Activated CD8-positive, alpha-beta memory T cell treated with anti-CD3 and anti-CD28 coated beads, Interleukin-2, amount 10 ng/mL, durations not matched to agents 7 days and 5 days (primary cell): ENCODE data around the gene PRDM16. TPM values are rescaled to one million over a fixed set of nuclear protein-coding genes. Genes with fewer than 3 reads are reported as not detected.

Experiments
- ATAC-seq: fragments of 150-1000 bp; cut with Tn5 transposase; one replicate; pipeline ENCODE4 v1.10.0; 2021; ENCODE audit warnings: moderate library complexity
- CTCF ChIA-PET: fragments of 350-600 bp; sonication (Branson Sonifier 250); formaldehyde crosslinking; loops from one replicate; lab custom pipeline; 2021; ENCODE audit warnings: antibody characterized with exemption; lab: Charles Lee
- DNase-seq: peaks from one replicate; pipeline ENCODE4 v3.0.0-alpha.2; 2020
- H3K27ac Mint-ChIP-seq: one replicate; pipeline ENCODE4 v1.8.0; 2021; ENCODE audit warnings: mild to moderate bottlenecking, mixed read lengths
- H3K27me3 Mint-ChIP-seq: one replicate; pipeline ENCODE4 v1.8.0; 2021; ENCODE audit warnings: mixed read lengths
- H3K36me3 Mint-ChIP-seq: one replicate; pipeline ENCODE4 v1.8.0; 2021; ENCODE audit warnings: mild to moderate bottlenecking, mixed read lengths
- H3K4me1 Mint-ChIP-seq: one replicate; pipeline ENCODE4 v1.8.0; 2021; ENCODE audit warnings: mixed read lengths
- H3K4me3 Mint-ChIP-seq: one replicate; pipeline ENCODE4 v1.8.0; 2021; ENCODE audit warnings: mild to moderate bottlenecking, moderate library complexity, mixed read lengths
- H3K9me3 Mint-ChIP-seq: one replicate; pipeline ENCODE4 v1.8.0; 2022; ENCODE audit warnings: low read depth, mixed read lengths
- total RNA-seq, 2 experiments: library from RNA; stranded (reverse); gene quantifications; one replicate each; pipeline ENCODE4 v1.2.3, GENCODE V29; 2021

The PRDM16 gene
- total RNA-seq, 2 experiments from 2014 or later = not detected

DNA sequence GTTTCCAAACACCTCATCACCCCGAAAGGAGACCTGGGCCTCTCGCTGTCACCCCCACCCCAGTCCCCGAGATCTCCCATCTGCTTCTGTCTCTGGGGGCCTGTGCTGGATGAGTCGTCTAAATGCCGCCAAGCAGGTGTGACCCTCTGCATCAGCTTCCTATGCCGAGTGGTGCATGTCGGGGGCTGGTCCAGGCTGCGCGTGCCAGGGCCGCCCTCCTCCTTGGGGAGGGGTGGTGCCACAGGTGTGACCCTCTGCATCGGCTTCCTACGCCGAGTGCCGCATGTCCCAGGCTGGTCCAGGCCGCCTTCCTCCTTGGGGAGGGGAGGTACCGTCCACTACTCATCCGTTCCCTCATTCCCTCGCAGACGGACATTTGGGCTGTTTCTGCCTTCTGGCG, 115.7 kb downstream of the PRDM16 start:
- no peaks in the 10 kb centered on the region for H3K4me1 Mint-ChIP-seq
- no peak for ATAC-seq
- CTCF ChIA-PET = no interaction called here
- H3K4me3 Mint-ChIP-seq = no peak overlapping the region
- no peak overlapping the region for H3K27ac Mint-ChIP-seq
- H3K9me3 Mint-ChIP-seq = peaks cover 2% of the 10 kb centered on the region
- peaks cover 6% of the 10 kb centered on the region for H3K27me3 Mint-ChIP-seq
- H3K36me3 Mint-ChIP-seq = no peaks in the 10 kb centered on the region
- DNase-seq = no peak

GRCh38 chr1:3185896-3186525, 117.0 kb downstream of the PRDM16 start:
- CTCF ChIA-PET = no interaction called here
- H3K27me3 Mint-ChIP-seq = peaks cover 6% of the 10 kb centered on the region

DNA sequence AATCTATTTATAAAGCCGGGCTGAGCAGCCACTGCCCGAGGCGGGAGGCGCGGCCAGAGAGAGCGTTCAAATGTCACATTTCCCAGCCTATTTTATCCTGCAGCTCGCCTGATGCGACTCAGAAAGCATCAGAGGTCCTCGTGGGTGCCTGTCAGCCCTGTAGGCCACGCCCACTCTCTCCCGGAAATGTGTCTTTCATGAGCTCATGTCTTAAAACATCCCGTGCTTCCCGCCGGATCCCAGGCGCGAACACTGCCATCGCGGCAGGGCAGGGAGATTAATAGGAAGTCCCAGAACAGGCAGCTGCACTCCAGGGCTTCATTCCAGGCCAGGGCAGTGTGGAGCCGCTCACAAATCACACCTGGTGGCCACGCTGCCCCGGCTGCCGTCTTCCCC, 117.5 kb downstream of the PRDM16 start:
- Mint-ChIP-seq H3K27me3 (peaks cover 6% of the 10 kb centered on the region), H3K27ac (no peak overlapping the region), H3K9me3 (peaks cover 2% of the 10 kb centered on the region), H3K4me1 (no peaks in the 10 kb centered on the region), H3K36me3 (no peaks in the 10 kb centered on the region), H3K4me3 (no peak overlapping the region)
- DNase-seq = no peak
- no peak for ATAC-seq
- CTCF ChIA-PET = no interaction called here

More at GRCh38 chr1:3185896-3186525, 117.0 kb downstream of the PRDM16 start:
- Mint-ChIP-seq H3K9me3 (peaks cover 2% of the 10 kb centered on the region), H3K4me1 (no peaks in the 10 kb centered on the region), H3K27ac (no peak overlapping the region), H3K4me3 (no peak overlapping the region), H3K36me3 (no peaks in the 10 kb centered on the region)
- no peak for ATAC-seq
- no peak for DNase-seq

DNA sequence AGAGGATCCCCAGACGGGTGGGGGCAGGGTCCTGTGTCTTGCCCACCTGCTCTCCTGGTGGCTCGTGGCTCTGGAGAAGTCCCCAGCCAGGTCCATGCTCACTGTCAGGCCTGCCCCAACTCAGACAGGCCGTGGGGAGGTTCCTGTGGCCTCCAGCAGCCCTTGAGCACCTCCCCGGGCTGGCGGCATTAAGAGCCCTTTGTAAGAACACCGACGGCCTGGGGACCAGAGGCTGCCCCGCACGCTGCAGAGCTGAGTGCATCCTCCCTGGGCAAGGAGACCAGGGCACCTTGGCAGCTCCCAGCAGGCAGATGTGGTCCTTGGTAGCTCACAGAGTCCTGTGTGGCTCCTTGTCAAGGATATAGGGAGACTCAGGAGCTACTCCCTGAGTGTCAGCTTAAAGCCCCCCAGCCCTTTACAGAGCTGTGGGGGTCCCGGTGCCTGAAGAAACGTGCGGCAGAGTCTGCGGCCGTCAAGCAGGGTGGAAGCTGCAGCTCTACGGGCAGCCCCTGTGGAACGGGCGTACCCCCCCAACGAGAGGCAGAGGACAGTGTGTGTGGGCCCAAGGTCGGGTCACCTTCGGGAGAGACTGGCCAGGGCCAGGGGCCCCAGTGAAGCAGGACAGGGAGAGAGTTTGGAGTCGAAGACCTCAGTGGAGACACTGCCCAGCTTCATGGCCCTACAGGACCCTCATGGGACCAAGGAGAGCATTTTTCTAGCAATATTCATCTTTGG, 118.6 kb downstream of the PRDM16 start:
- H3K27me3 Mint-ChIP-seq = peaks cover 6% of the 10 kb centered on the region
- no peaks in the 10 kb centered on the region for H3K4me1 Mint-ChIP-seq
- ATAC-seq (no peak), DNase-seq (no peak)
- no peaks in the 10 kb centered on the region for H3K9me3 Mint-ChIP-seq
- H3K4me3 Mint-ChIP-seq = no peak overlapping the region
- H3K27ac Mint-ChIP-seq = no peak overlapping the region
- no peaks in the 10 kb centered on the region for H3K36me3 Mint-ChIP-seq
- CTCF ChIA-PET = no interaction called here

DNA sequence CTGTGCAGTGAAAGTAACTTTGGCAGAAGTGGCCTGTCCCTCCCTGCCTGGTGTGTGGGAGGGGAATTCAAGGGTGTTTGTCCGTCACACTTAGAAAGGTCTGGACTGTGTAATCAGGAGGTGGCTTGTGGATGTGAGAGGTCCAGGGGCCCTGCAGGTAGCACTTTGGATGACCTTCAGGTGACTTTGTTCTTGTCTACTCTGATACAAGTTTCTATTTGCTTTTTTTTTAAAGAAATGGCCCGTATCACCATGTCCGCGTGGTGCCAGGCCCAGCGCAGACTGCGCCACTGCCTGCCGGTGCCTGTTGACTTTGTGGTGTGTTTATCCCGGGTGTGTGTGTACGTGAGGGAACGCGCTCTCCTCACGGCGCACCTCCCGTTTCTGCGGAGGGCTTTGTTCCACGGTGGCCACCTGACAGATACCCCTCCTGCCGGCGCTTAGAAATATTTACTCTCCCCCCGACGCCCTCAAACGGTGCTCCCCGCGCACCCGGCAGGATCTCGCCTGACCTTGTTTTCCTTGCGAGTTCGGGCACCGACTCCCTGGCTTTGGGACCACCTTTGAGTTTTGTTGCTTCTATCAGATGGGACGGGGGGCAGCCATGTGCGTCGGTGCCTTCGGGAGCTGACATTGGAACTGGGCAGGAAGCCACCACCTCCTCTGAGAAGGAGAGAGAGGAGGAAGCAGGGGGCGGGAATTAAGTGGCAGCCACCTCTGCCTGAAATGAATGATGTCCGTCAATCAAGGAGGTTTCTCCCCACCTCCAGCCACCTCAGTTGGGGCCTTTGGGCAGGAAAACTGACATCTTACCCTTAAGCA, 119.4 kb downstream of the PRDM16 start:
- no peak overlapping the region for H3K4me3 Mint-ChIP-seq
- H3K4me1 Mint-ChIP-seq = no peaks in the 10 kb centered on the region
- H3K9me3 Mint-ChIP-seq = no peaks in the 10 kb centered on the region
- H3K36me3 Mint-ChIP-seq = no peaks in the 10 kb centered on the region
- no peak for DNase-seq
- no peak for ATAC-seq
- H3K27ac Mint-ChIP-seq = no peak overlapping the region
- H3K27me3 Mint-ChIP-seq = peaks cover 6% of the 10 kb centered on the region
- CTCF ChIA-PET = no interaction called here

DNA sequence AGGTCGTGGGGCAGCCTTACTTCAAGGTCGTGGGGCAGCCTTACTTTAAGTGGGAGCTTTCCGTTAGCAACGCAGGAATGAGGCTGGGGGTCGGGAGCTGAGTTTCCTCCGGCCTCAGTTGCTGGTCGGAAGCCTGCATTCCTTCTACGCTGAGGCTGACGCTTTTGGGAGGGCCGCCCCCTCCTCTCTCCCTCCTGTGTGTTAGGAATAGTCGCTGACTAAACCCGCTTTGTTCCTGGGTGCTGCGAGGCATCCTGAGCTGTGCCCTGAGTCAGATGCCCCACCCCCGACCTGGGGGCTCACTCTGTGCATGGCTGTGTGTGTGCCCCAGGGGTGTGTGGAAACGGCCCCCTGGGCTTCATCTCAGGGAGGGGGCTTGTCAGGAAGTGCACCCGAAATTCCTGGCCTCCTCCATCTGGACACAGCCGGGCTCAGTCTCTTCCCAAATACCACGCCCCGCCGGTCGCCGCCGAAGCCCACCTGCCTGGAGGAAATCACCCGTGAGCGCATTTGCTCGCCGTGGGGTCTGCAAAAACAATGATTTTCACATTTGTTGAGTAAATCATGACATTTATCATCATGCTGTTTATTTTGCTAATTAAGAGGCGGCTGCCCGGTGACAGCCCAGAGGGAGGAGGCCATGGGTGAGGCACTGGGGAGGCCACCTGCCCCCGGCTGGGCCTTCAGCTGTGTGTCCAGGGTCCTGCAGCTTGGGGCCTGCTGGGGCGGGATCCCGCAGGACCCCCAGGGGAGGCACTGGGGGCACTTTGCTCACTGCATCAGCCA, 121.4 kb downstream of the PRDM16 start:
- CTCF ChIA-PET = no interaction called here
- ATAC-seq (no peak), DNase-seq (no peak)
- H3K4me1 Mint-ChIP-seq = no peaks in the 10 kb centered on the region
- no peaks in the 10 kb centered on the region for H3K27me3 Mint-ChIP-seq
- H3K9me3 Mint-ChIP-seq = no peaks in the 10 kb centered on the region
- H3K36me3 Mint-ChIP-seq = no peaks in the 10 kb centered on the region
- no peak overlapping the region for H3K27ac Mint-ChIP-seq
- no peak overlapping the region for H3K4me3 Mint-ChIP-seq

DNA sequence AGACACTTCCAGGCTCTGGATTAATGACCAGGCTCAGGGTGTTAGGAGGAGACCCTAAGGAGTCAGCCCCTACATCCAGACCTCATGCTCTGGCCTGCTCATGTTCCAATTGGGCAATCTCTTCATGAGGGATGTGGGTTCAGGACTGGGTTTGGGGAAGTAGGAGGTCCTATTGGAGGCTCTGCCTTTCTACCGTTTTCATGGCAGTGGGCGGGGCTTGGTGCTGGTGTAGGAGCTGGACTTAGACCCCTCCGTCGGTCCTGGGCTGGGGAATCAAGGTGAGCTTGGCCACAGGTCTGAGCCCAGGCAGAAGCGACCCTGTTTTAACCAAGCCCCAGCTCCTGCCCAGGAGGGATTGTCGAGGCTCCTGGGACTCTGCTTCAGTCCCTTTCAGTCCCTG, 123.4 kb downstream of the PRDM16 start:
- Mint-ChIP-seq H3K9me3 (no peaks in the 10 kb centered on the region), H3K4me3 (no peak overlapping the region), H3K27ac (no peak overlapping the region), H3K27me3 (no peaks in the 10 kb centered on the region), H3K36me3 (no peaks in the 10 kb centered on the region), H3K4me1 (no peaks in the 10 kb centered on the region)
- DNase-seq (no peak), ATAC-seq (no peak)
- CTCF ChIA-PET = no interaction called here

- CTCF ChIA-PET = no interaction called here
- Mint-ChIP-seq H3K27ac (no peak overlapping the region), H3K9me3 (no peaks in the 10 kb centered on the region), H3K36me3 (no peaks in the 10 kb centered on the region), H3K4me3 (no peak overlapping the region), H3K4me1 (no peaks in the 10 kb centered on the region), H3K27me3 (no peaks in the 10 kb centered on the region)
- DNase-seq (no peak), ATAC-seq (no peak)
These were observed 123.8 kb downstream of the PRDM16 start for GRCh38 chr1:3192825-3193224.

DNA sequence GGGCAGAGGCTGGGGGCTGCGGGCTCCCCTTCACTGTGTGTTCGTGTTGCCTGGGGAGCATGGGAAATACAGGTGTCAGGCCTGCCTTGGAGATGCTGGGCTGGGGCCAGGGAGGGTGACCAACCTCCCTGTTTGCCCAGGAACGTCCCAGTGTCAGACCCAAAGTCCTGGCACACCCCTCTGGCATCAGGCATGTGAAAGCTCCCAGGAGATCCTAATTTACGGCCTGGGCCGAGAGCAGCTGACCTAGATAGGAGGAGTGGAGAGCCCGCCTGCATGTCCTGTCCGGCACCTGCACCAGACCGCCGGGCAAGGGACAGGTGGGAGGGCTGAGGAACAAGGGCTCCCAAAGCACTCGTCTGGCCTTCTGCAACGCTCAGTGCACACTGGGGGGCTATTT, 124.8 kb downstream of the PRDM16 start:
- DNase-seq (no peak), ATAC-seq (no peak)
- Mint-ChIP-seq H3K4me1 (no peaks in the 10 kb centered on the region), H3K9me3 (no peaks in the 10 kb centered on the region), H3K4me3 (no peak overlapping the region), H3K36me3 (no peaks in the 10 kb centered on the region), H3K27ac (no peak overlapping the region), H3K27me3 (no peaks in the 10 kb centered on the region)
- CTCF ChIA-PET = no interaction called here

DNA sequence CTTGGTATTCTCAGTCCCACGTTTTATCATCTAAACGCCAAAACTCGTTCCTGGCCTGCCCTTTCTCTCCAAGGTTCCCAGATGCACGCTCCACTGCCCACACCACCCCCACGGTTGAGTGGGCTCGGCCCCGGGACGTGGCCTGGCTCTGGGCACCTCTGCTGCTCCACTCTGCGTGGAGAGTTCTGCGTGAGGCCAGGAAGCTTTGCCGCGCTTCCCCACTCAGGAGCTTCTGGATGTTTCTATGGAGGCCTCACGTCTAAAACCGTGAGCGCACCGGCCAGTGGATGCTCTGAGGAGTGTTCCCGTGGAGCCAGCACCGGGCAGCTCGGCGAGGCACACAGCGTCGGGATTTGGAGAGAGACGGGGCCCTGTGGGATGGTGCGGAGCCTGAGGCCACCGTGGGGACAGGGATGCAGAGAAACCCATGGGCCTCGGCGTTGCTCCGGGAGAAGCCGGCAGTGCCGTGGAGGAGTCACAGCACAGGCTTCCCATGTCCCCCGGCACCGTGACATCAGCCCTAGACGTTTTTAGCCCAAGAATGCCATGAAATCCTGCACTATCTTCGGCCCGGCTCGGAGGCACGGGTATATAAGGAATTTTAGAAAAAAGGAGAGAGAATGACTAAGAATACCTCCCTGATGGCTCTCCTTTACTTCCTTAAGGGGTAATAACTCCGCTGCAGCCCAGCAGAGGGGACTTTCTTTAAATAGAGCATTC, 125.9 kb downstream of the PRDM16 start:
- Mint-ChIP-seq H3K4me1 (no peaks in the 10 kb centered on the region), H3K9me3 (no peaks in the 10 kb centered on the region), H3K27me3 (no peaks in the 10 kb centered on the region), H3K36me3 (no peaks in the 10 kb centered on the region), H3K27ac (no peak overlapping the region), H3K4me3 (no peak overlapping the region)
- CTCF ChIA-PET = no interaction called here
- no peak for DNase-seq
- ATAC-seq = no peak

GRCh38 chr1:3195480-3195815, 126.4 kb downstream of the PRDM16 start:
- CTCF ChIA-PET = no interaction called here
- no peaks in the 10 kb centered on the region for H3K27me3 Mint-ChIP-seq
- no peak overlapping the region for H3K27ac Mint-ChIP-seq
- H3K9me3 Mint-ChIP-seq = no peaks in the 10 kb centered on the region
- DNase-seq (no peak), ATAC-seq (no peak)
- no peaks in the 10 kb centered on the region for H3K4me1 Mint-ChIP-seq
- H3K36me3 Mint-ChIP-seq = no peaks in the 10 kb centered on the region
- no peak overlapping the region for H3K4me3 Mint-ChIP-seq

GRCh38 chr1:3195966-3196515, 127.0 kb downstream of the PRDM16 start:
- H3K4me1 Mint-ChIP-seq = no peaks in the 10 kb centered on the region
- CTCF ChIA-PET = no interaction called here
- H3K27ac Mint-ChIP-seq = no peak overlapping the region
- H3K4me3 Mint-ChIP-seq = no peak overlapping the region
- no peaks in the 10 kb centered on the region for H3K9me3 Mint-ChIP-seq
- DNase-seq = no peak
- H3K27me3 Mint-ChIP-seq = no peaks in the 10 kb centered on the region
- H3K36me3 Mint-ChIP-seq = no peaks in the 10 kb centered on the region
- no peak for ATAC-seq
